Smooth muscle cell (in vitro differentiated cells): ENCODE measurements around the gene EZR. TPM values are rescaled to one million over a fixed set of nuclear protein-coding genes. Genes with fewer than 3 reads are reported as not detected.

ENCODE experiments used
- DNase-seq: peaks from one replicate; lab custom pipeline; 2025; ENCODE audit not compliant: unreplicated experiment; lab: John Stamatoyannopoulos, UW
- H2AFZ ChIP-seq: fragments of 200-600 bp; sonication (generic); 2 replicates; pipeline ENCODE4 v1.6.0; 2016; ENCODE audit warnings: antibody characterized with exemption, low read depth, mild to moderate bottlenecking
- H3F3A ChIP-seq: fragments of 200-600 bp; sonication (generic); 2 replicates; pipeline ENCODE4 v1.6.0; 2017; ENCODE audit warnings: antibody characterized with exemption, low read depth
- H3K27ac ChIP-seq: fragments of 200-600 bp; sonication (generic); 2 replicates; pipeline ENCODE4 v1.5.1; 2016; ENCODE audit warnings: low read depth, mild to moderate bottlenecking
- H3K27me3 ChIP-seq: fragments of 200-600 bp; sonication (generic); 2 replicates; pipeline ENCODE4 v1.6.1; 2016; ENCODE audit warnings: low read depth, mild to moderate bottlenecking
- H3K36me3 ChIP-seq: fragments of 200-600 bp; sonication (generic); 2 replicates; pipeline ENCODE4 v1.5.1; 2016; ENCODE audit warnings: low read depth
- H3K4me1 ChIP-seq: fragments of 200-600 bp; sonication (generic); 2 replicates; pipeline ENCODE4 v1.5.1; 2016; ENCODE audit warnings: low read depth
- H3K4me2 ChIP-seq: fragments of 200-600 bp; sonication (generic); 2 replicates; pipeline ENCODE4 v1.6.0; 2016; ENCODE audit warnings: mild to moderate bottlenecking
- H3K4me3 ChIP-seq: fragments of 200-600 bp; sonication (generic); 2 replicates; pipeline ENCODE4 v1.5.1; 2016; ENCODE audit warnings: mild to moderate bottlenecking
- H3K79me2 ChIP-seq: fragments of 200-600 bp; sonication (generic); 2 replicates; pipeline ENCODE4 v1.6.0; 2016; ENCODE audit warnings: low read depth, mild to moderate bottlenecking
- H3K9ac ChIP-seq: fragments of 200-600 bp; sonication (generic); 2 replicates; pipeline ENCODE4 v1.6.0; 2016; ENCODE audit warnings: low read depth
- H3K9me3 ChIP-seq: fragments of 200-600 bp; sonication (generic); replicated peaks from 2 replicates; pipeline ENCODE4 v1.5.1; 2016; ENCODE audit warnings: low read depth
- H4K20me1 ChIP-seq: fragments of 200-600 bp; sonication (generic); 2 replicates; pipeline ENCODE4 v1.6.0; 2016; ENCODE audit warnings: low read depth
- CTCF ChIP-seq: fragments of 200-600 bp; sonication (generic); IDR thresholded peaks from 2 replicates; pipeline ENCODE4 v1.5.1; 2017; ENCODE audit warnings: borderline replicate concordance, mild to moderate bottlenecking, antibody characterized with exemption; ENCODE audit not compliant: insufficient read depth, poor library complexity, severe bottlenecking
- WGBS: methylation state at CpG from one replicate; pipeline ENCODE4 v1.1.7; 2016; ENCODE audit warnings: low lambda C conversion rate; 5-methylcytosine and 5-hydroxymethylcytosine counted together
- polyA plus RNA-seq: library from polyadenylated mRNA; unstranded; fragments of >200 nt; fragmentation: Nextera tagmentation; extraction: Ambion mirVana; gene quantifications from 2 replicates; pipeline ENCODE4 v1.2.1, GENCODE V29; 2016
- total RNA-seq: library from RNA; depleted of rRNA; stranded (reverse); fragments of >200 nt; gene quantifications from 2 replicates; pipeline ENCODE4 v1.2.3, GENCODE V29; 2014

Gene EZR
- total and polyA plus RNA-seq, 2 experiments from 2014 or later = 55.0 to 113 TPM

- no peaks in the 10 kb centered on the region for H3K27me3 ChIP-seq
- H3K9ac ChIP-seq = no peak overlapping the region
- WGBS = 93% methylated on average over 11 of the region's 11 CpGs
- H3K4me3 ChIP-seq = no peak overlapping the region
- H3K9me3 ChIP-seq = no peaks in the 10 kb centered on the region
- no peak for DNase-seq
- H2AFZ ChIP-seq = no peak overlapping the region
- no peak overlapping the region for H3K4me2 ChIP-seq
- H3K27ac ChIP-seq = no peak overlapping the region
- no peaks in the 10 kb centered on the region for H3K36me3 ChIP-seq
- no peaks in the 10 kb centered on the region for H3F3A ChIP-seq
- peaks cover 55% of the 10 kb centered on the region for H4K20me1 ChIP-seq
- peaks cover 37% of the 10 kb centered on the region for H3K79me2 ChIP-seq
- no peaks in the 10 kb centered on the region for H3K4me1 ChIP-seq
- no peak for TF ChIP-seq CTCF
These were observed 29.9 kb downstream of the EZR start for GRCh38 chr6:158789115-158789917.

- peaks cover 38% of the 10 kb centered on the region for H4K20me1 ChIP-seq
- H3K27me3 ChIP-seq = no peaks in the 10 kb centered on the region
- H3K9ac ChIP-seq = no peak overlapping the region
- H3K4me3 ChIP-seq = no peak overlapping the region
- peaks cover 21% of the 10 kb centered on the region for H3K79me2 ChIP-seq
- no peaks in the 10 kb centered on the region for H3K36me3 ChIP-seq
- no peaks in the 10 kb centered on the region for H3K4me1 ChIP-seq
- H3K4me2 ChIP-seq = no peak overlapping the region
- H3K9me3 ChIP-seq = no peaks in the 10 kb centered on the region
- DNase-seq = no peak
- no peaks in the 10 kb centered on the region for H3F3A ChIP-seq
- no peak overlapping the region for H3K27ac ChIP-seq
- no peak overlapping the region for H2AFZ ChIP-seq
- TF ChIP-seq CTCF = no peak
- WGBS = 81% methylated on average over 6 of the region's 6 CpGs
These were observed 31.8 kb downstream of the EZR start for GRCh38 chr6:158787395-158787794.

DNA sequence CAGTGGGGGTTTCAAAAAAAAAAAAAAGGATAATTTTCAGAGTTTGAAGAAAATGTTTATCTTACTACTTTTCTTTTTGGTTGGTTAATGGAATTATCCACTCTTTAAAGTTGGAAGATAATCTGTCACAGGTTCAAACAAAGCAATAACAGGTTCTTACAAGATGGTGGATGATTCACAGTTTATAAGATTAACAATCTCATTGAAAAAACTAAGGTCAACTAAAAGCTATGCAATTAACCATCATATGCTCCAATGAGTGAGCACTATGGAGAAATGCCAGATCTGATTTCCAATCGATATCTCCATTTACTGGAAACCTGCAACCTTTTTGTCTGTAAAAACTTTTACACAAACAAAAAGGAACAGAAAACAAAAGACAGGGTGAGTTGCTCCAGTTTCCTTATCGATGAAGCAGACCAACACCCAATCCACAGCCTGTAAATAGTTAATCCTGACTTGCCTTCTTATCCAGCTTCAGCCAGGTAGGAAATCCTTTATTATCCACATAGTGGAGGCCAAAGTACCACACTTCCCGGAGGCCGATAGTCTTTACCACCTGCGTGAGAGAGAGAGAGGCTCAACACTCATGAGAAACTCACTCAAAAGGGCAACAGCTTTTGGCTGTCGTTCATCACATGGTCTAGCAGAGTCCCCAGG, 32.4 kb downstream of the EZR start:
- WGBS = 96% methylated on average over 6 of the region's 6 CpGs
- no peak overlapping the region for H3K4me3 ChIP-seq
- DNase-seq = no peak
- H3K27ac ChIP-seq = no peak overlapping the region
- peaks cover 32% of the 10 kb centered on the region for H4K20me1 ChIP-seq
- no peaks in the 10 kb centered on the region for H3K36me3 ChIP-seq
- peaks cover 21% of the 10 kb centered on the region for H3K79me2 ChIP-seq
- H3K27me3 ChIP-seq = no peaks in the 10 kb centered on the region
- no peaks in the 10 kb centered on the region for H3K4me1 ChIP-seq
- no peak overlapping the region for H3K4me2 ChIP-seq
- no peak for TF ChIP-seq CTCF
- no peaks in the 10 kb centered on the region for H3K9me3 ChIP-seq
- H3F3A ChIP-seq = no peaks in the 10 kb centered on the region
- H2AFZ ChIP-seq = no peak overlapping the region
- H3K9ac ChIP-seq = no peak overlapping the region
